ENCODE results near the gene NCOA7.

- TF ChIP-seq CTCF (IDR thresholded peaks at IDR 0.05) (no peak), POLR2A (IDR thresholded peaks at IDR 0.05) (no peak)
Measured at GRCh38 chr6:125764121-125764671, 26.6 kb upstream of the NCOA7 start.

All from heart left ventricle (tissue), 13 donors.